Psoas muscle (tissue), 8 donors: Measurements from ENCODE around the gene ARPC1B. TPM values are rescaled to one million over a fixed set of nuclear protein-coding genes. Genes with fewer than 3 reads are reported as not detected.
"Not testable (repeated sequence)": the region's sequence is repeated elsewhere in the genome, so short reads cannot be mapped to it uniquely, and the experiment has no call there.

Source experiments
- ATAC-seq, 4 donors: fragments of 200-7000 bp; cut with Tn5 transposase; one replicate each; pipeline ENCODE4 v1.9.1; 2020; ENCODE audit warnings: moderate library complexity in 3 of 4, mild to moderate bottlenecking in 2 of 4
- DNase-seq, 2 donors: peaks; one replicate each; pipeline ENCODE4 v3.0.0-alpha.2; 2020
- H3K27ac ChIP-seq: fragments of 200-600 bp; one replicate; pipeline ENCODE4 v1.8.0; 2022
- H3K27me3 ChIP-seq, 3 donors: fragments of 200-600 bp in 1 of 3; one replicate each; pipeline versions ENCODE4 v1.6.1 to v1.8.0; 2013 to 2022; ENCODE audit warnings: low read length in 2 of 3, mild to moderate bottlenecking in 2 of 3, moderate library complexity in 1 of 3; ENCODE audit not compliant: insufficient read depth in 3 of 3
- H3K36me3 ChIP-seq, 2 donors: fragments of 200-600 bp in 1 of 2; one replicate each; pipeline versions ENCODE4 v1.6.1 to v1.8.0; 2013 to 2022; ENCODE audit warnings: low read depth in 1 of 2, mild to moderate bottlenecking in 1 of 2, moderate library complexity in 1 of 2; ENCODE audit not compliant: insufficient read depth in 1 of 2
- H3K4me1 ChIP-seq: fragments of 200-600 bp; one replicate; pipeline ENCODE4 v1.8.0; 2022
- H3K4me3 ChIP-seq: fragments of 200-600 bp; one replicate; pipeline ENCODE4 v1.8.0; 2022; ENCODE audit warnings: mild to moderate bottlenecking
- H3K9me3 ChIP-seq: fragments of 200-600 bp; one replicate; pipeline ENCODE4 v1.8.0; 2022
- WGBS, 3 donors: extraction: QIAGEN DNeasy Blood & Tissue Kit; methylation state at CpG; one replicate each; pipeline versions ENCODE4 v1.1.6 to v1.1.7; 2013; 5-methylcytosine and 5-hydroxymethylcytosine counted together
- intact Hi-C, 2 donors: fragments of 100-400 bp; cut with DNase I; formaldehyde crosslinking; loops; one replicate each; pipeline versions ENCODE4 v1.11.0 to v1.14.2; 2022
- long read RNA-seq, 2 donors: library from polyadenylated mRNA; unstranded; transcript quantifications; one replicate each; pipeline ENCODE4 v2.0.0, GENCODE V29; 2021
- polyA plus RNA-seq, 3 donors: library from polyadenylated mRNA; stranded (reverse); fragments of 200-250 nt; gene quantifications; one replicate each; pipeline ENCODE4 v1.2.3, GENCODE V29; 2013
- total RNA-seq, 4 donors: library from RNA; stranded (reverse); fragmentation: NEBNext Ultra II Directional in 2 of 4; extraction: Animal tissue kit (Norgen Biotek cat#: 25700) in 2 of 4; gene quantifications; one replicate each; pipeline versions ENCODE4 v1.2.1 to v1.2.4, GENCODE V29; 2021 to 2023
- TF ChIP-seq, protein P1 (sequence below): fragments of 200-600 bp; IDR thresholded peaks from one replicate; pipeline ENCODE4 v1.8.0; 2022; ENCODE audit warnings: antibody characterized with exemption
- donor health status: healthy with polysubstance abuse.
- donor health status: DM: no; HTN: no; CAD: no; lungs with moderate emphysema.
- donor health status: Bipolar disorder and iron deficiency.
- donor health status: healthy.
- donor health status: DM: yes; HTN: yes; CAD: no.
- donor health status: DM: no; HTN: no; CAD: no.
- donor health status: DM: no; HTN: no; CAD: no.
- donor health status: DM: yes; HTN: yes; CAD: no.

ARPC1B gene
- total RNA-seq: 10 to 100 TPM; 12.9 to 19.1 (median 15.7) TPM
- polyA plus RNA-seq: 10 to 100 TPM; 20.0 to 61.5 (median 25.9) TPM
- long read RNA-seq, donor 1, transcript ARPC1B-201 (10 exons, 1,564 nt): major isoform, 19 of 24 reads
- long read RNA-seq, donor 1, partial matches to known transcripts: 0 of 24 reads
- long read RNA-seq, donor 1, other reads (novel, unspliced or antisense): 4 of 24 reads
- long read RNA-seq, donor 2, transcript ARPC1B-201 (10 exons, 1,564 nt): major isoform, 14 of 24 reads
- long read RNA-seq, donor 2, partial matches to known transcripts: 3 of 24 reads
- long read RNA-seq, donor 2, other reads (novel, unspliced or antisense): 3 of 24 reads

DNA sequence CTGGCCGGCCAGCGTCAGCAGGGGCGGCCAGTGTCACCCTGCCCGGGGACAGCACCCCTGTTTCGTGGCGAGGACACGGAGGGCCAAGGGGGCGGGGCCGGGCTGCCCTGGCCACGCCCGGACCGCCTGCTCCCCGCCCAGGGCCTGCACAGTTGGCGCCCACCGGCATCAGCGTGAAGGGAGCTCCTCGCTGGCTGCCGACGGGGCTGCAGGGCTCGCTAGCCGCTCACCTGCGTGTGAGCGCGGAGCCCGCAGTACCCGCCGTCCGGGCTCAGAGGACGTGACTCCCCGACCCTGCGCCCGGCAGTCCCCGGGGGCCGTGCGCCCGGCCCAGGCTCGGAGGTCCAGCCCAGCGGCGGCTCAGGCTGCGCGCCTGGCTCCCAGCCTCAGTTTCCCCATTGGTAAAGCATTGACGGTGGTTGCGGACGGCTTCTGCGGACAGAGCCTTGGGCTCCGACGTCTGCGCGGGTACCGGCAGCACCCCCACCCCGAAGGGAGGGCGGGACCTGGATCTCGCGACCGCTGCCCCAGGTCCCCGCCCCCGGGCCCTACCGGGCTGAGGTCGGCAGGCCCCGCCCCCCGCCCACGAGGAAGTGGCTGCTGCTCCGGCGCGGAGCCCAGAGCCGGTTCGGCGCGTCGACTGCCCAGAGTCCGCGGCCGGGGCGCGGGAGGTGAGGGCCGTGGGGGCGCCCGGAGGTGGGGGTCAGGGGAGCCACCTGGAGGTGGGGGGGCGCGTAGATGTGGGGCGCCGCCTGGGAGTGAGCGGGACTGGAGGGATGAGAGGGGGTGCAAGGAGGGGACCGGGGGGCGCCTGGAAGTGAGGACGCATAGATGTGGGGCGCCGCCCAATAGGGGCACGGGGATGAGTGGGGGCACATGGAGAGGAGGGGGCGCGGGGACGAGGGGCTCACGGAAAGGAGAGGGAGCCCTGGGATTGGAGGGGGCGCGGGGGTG, at the start of gene ARPC1B:
TSS of gene ARPC1B (plus strand) at position 620 of the 954 bp plus-strand sequence. CDS start 10,985 bp downstream, outside the sequence.
- 2 to 7% (median 3%) methylated on average over 69 to 95 of the region's 95 CpGs for WGBS, 3 donors
- ATAC-seq: peak; percentile 54 to 63 (median 60)
- TF ChIP-seq, protein P1, sequence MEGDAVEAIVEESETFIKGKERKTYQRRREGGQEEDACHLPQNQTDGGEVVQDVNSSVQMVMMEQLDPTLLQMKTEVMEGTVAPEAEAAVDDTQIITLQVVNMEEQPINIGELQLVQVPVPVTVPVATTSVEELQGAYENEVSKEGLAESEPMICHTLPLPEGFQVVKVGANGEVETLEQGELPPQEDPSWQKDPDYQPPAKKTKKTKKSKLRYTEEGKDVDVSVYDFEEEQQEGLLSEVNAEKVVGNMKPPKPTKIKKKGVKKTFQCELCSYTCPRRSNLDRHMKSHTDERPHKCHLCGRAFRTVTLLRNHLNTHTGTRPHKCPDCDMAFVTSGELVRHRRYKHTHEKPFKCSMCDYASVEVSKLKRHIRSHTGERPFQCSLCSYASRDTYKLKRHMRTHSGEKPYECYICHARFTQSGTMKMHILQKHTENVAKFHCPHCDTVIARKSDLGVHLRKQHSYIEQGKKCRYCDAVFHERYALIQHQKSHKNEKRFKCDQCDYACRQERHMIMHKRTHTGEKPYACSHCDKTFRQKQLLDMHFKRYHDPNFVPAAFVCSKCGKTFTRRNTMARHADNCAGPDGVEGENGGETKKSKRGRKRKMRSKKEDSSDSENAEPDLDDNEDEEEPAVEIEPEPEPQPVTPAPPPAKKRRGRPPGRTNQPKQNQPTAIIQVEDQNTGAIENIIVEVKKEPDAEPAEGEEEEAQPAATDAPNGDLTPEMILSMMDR: no peak

DNA sequence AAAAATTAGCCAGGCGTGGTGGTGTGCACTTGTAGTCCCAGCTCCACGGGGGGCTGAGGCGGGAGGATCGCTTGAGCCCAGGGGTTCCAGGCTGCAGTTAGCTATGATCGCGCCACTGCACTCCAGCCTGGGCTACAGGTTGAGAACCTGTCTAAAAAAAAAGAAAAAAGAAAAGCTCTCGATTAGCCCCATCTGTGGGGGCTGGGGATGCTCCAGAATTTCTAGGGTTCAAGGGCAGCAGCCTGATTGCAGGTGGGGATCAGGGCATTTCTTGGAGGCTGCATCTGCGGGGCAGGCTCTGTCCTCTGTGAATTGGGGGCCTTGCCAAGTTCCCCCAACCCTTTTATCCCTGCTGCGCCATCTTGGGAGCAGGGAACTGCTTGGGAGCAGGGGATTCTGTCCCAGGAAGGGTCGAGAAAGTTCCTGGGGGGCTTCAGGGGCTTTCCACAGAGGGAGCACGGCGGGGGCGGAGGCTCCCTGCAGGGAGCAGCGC, 49.5 kb upstream of the ARPC1B start:
- intact Hi-C loops: no loop called here
- H3K4me1 ChIP-seq: peaks cover 25% of the 10 kb centered on the region
- whole genome bisulfite sequencing, 3 donors: 25 to 29% (median 27%) methylated on average over 14 of the region's 14 CpGs
- peak overlapping the region; percentile 94 for H3K4me3 ChIP-seq
- no peaks in the 10 kb centered on the region for H3K27me3 ChIP-seq
- DNase-seq (no peak), ATAC-seq (peak in 3 of 4 donors; percentile 3 to 7 (median 4))
- H3K27ac ChIP-seq: peak overlapping the region; percentile 90
- H3K36me3 ChIP-seq: no peaks in the 10 kb centered on the region
- no peaks in the 10 kb centered on the region for H3K9me3 ChIP-seq
- TF ChIP-seq, protein P1: no peak

More for the DNA sequence above, at the start of gene ARPC1B:
- Histone ChIP-seq H3K27me3 (no peaks in the 10 kb centered on the region), H3K4me1 (peaks cover 8% of the 10 kb centered on the region), H3K36me3 (peaks cover 0 to 9% of the 10 kb centered on the region in 2 donors), H3K27ac (peak within 1 kb of the TSS; percentile 61), H3K9me3 (no peaks in the 10 kb centered on the region), H3K4me3 (peak within 1 kb of the TSS; percentile 80)
- intact Hi-C loops: no loop called here
- DNase-seq: peak; percentile 86 to 88

DNA sequence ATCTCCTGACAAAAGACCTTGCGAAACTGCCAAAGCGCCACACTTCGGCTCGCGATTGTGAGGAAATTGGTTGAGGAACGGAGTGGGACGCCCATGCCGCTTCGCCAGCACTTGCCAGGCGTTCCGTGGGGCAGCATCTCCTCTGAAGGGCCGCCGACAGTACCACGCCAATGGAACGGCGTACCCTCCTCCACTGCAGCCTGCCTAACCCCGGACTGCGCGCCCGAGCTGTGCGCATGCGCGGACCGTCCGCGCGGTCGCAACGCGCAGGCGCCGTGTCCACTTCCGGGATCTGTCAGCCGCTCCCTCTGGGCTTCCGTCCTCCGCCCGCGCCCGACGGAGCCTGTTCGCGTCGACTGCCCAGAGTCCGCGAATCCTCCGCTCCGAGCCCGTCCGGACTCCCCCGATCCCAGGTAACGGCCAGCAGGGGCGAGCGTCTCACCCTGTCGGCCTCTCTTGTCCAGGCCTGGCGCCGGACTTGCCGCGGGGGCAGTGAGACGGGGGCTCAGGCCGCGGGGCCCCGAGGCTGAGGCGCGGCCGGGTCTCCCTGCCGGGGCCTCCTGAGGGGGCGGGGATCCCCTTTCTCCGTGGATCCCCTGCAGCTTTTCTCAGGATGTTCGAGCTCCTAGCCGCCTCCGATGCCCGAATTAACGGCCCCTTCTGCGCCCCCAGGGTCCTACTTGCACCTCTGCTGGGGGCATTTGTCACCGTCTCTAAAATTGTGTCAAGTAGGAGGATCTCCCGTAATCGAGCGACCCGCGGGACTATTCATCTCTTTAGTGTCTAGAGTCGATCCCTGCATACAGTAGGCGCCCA, 48.7 kb upstream of the ARPC1B start, which contains the start of gene ARPC1A:
TSS of gene ARPC1A (plus strand) at position 307 of the 816 bp plus-strand sequence. CDS start 7,456 bp downstream, outside the sequence.
- peak within 1 kb of the TSS; percentile 90 for H3K27ac ChIP-seq
- ATAC-seq (peak; percentile 95 to 97 (median 96)), DNase-seq (peak; percentile 92 to 96)
- H3K4me1 ChIP-seq: peaks cover 29% of the 10 kb centered on the region
- 0 to 1% (median 0%) methylated on average over 75 to 82 of the region's 82 CpGs for WGBS, 3 donors
- intact Hi-C loops: loop anchor here in 1 of 2 donors (2.0 kb wide), 1 partner anchor 43 kb away; no protein-coding TSS in a partner anchor
- peak within 1 kb of the TSS; percentile 94 for H3K4me3 ChIP-seq
- no peaks in the 10 kb centered on the region for H3K36me3 ChIP-seq
- no peaks in the 10 kb centered on the region for H3K27me3 ChIP-seq
- TF ChIP-seq, protein P1: peak; percentile 23
- H3K9me3 ChIP-seq: no peaks in the 10 kb centered on the region

DNA sequence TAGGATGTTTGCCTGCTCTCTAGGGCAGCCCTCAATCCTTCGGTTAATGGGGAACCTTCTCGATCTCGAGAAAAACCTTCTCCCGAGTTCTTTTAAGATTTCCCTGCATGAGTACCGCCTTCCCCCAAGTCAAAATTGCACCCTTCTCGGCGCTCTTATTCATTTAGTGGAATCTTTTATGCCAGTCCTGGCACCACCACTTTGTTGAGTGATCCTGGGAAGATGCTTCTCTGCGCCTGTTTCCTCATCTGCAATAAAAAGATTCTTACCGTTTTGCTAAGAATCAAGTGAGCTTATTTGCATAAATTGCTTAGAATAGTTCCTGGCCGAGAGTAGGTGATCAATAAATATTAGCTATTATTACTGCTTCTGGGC, 48.1 kb upstream of the ARPC1B start:
- DNase-seq (no peak), ATAC-seq (no peak)
- Histone ChIP-seq H3K36me3 (no peaks in the 10 kb centered on the region), H3K27ac (peak overlapping the region; percentile 90), H3K27me3 (no peaks in the 10 kb centered on the region), H3K4me3 (peak overlapping the region; percentile 94), H3K9me3 (no peaks in the 10 kb centered on the region), H3K4me1 (peaks cover 29% of the 10 kb centered on the region)
- 1 to 3% (median 2%) methylated on average over 10 of the region's 10 CpGs for WGBS, 3 donors
- intact Hi-C loops: loop anchor here in 1 of 2 donors (2.0 kb wide), 1 partner anchor 42 kb away; no protein-coding TSS in a partner anchor
- TF ChIP-seq, protein P1: no peak

DNA sequence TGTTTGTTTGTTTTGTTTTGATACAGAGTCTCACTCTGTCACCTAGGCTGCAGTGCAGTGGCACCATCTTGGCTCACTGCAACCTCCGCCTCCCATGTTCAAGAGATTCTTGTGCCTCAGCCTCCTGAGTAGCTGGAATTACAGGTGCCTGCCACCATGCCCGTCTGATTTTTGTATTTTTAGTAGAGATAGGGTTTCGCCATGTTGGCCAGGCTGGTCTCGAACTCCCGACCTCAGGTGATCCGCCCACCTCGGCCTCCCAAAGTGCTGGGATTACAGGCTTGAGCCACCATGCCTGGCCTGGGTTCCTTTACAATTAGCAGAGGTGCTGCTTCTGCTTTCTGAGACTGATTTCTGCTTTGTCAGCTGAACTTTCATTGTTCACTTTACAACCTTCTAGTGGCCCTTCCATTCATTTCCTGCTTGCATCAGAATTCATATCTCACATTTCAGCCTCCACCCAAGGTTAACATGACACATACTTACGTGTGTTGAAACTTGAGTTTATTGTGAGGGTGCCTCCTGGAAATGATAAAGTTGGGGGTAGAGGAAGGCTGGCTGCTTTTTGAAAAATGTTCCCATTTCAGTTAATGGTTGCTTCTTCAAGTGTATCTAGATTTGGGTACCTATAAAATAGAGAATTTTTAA, 44.1 kb upstream of the ARPC1B start:
- peak; percentile 36 to 63 (median 50) for ATAC-seq
- H3K27me3 ChIP-seq, H3K4me3 ChIP-seq, DNase-seq, intact Hi-C loops, H3K9me3 ChIP-seq: not testable (repeated sequence)
- Histone ChIP-seq H3K36me3 (peaks cover 0 to 27% of the 10 kb centered on the region in 2 donors), H3K4me1 (peaks cover 29% of the 10 kb centered on the region), H3K27ac (peak overlapping the region; percentile 39)
- WGBS, 3 donors: 55 to 65% (median 56%) methylated on average over 8 of the region's 8 CpGs
